ENCODE results near the gene IBA57.

The IBA57 gene

GRCh38 chr1:228139931-228140723 is 25.5 kb upstream of the IBA57 start, which contains the start of gene GUK1:
Gene GUK1 (plus strand): TSS chr1:228140279. CDS start chr1:228140303, 24 bp downstream.
- peak; percentile 98 to 100 for DNase-seq (ENCODE audit: low read depth in 1 of 2, low spot score in 1 of 2)
- no peak for TF ChIP-seq JUND (IDR thresholded peaks at IDR 0.05; ENCODE audit: low read depth)
- in situ Hi-C loops (cut with HindIII; ENCODE audit: low pct_unique_long_range_greater_than_20kb, low sequenced_read_pairs), result no loop called here

- no peak for DNase-seq (ENCODE audit: low read depth in 1 of 2, low spot score in 1 of 2)
- in situ Hi-C loops (cut with HindIII; ENCODE audit: low pct_unique_long_range_greater_than_20kb, low sequenced_read_pairs), result no loop called here
- TF ChIP-seq JUND (IDR thresholded peaks at IDR 0.05; ENCODE audit: low read depth), result no peak
Measured at GRCh38 chr1:228140724-228141225, 24.8 kb upstream of the IBA57 start.

GRCh38 chr1:228141226-228142044 is 24.2 kb upstream of the IBA57 start:
- in situ Hi-C loops (cut with HindIII; ENCODE audit: low pct_unique_long_range_greater_than_20kb, low sequenced_read_pairs), result no loop called here
- DNase-seq (ENCODE audit: low read depth in 1 of 2, low spot score in 1 of 2), result peak in 1 of 2 experiments; percentile 46
- no peak for TF ChIP-seq JUND (IDR thresholded peaks at IDR 0.05; ENCODE audit: low read depth)

GRCh38 chr1:228142155-228142691 is 23.4 kb upstream of the IBA57 start:
- DNase-seq (ENCODE audit: low read depth in 1 of 2, low spot score in 1 of 2), result no peak
- in situ Hi-C loops (cut with HindIII; ENCODE audit: low pct_unique_long_range_greater_than_20kb, low sequenced_read_pairs), result no loop called here
- no peak for TF ChIP-seq JUND (IDR thresholded peaks at IDR 0.05; ENCODE audit: low read depth)

GRCh38 chr1:228142701-228143136 is 22.9 kb upstream of the IBA57 start:
- no peak for DNase-seq (ENCODE audit: low read depth in 1 of 2, low spot score in 1 of 2)
- in situ Hi-C loops (cut with HindIII; ENCODE audit: low pct_unique_long_range_greater_than_20kb, low sequenced_read_pairs), result no loop called here
- TF ChIP-seq JUND (IDR thresholded peaks at IDR 0.05; ENCODE audit: low read depth), result no peak

- no peak for TF ChIP-seq JUND (IDR thresholded peaks at IDR 0.05; ENCODE audit: low read depth)
- in situ Hi-C loops (cut with HindIII; ENCODE audit: low pct_unique_long_range_greater_than_20kb, low sequenced_read_pairs), result no loop called here
- no peak for DNase-seq (ENCODE audit: low read depth in 1 of 2, low spot score in 1 of 2)
Measured at GRCh38 chr1:228143480-228144192, 22.0 kb upstream of the IBA57 start.

- TF ChIP-seq JUND (IDR thresholded peaks at IDR 0.05; ENCODE audit: low read depth), result no peak
- peak in 1 of 2 experiments; percentile 32 for DNase-seq (ENCODE audit: low read depth in 1 of 2, low spot score in 1 of 2)
- in situ Hi-C loops (cut with HindIII; ENCODE audit: low pct_unique_long_range_greater_than_20kb, low sequenced_read_pairs), result no loop called here
Measured at GRCh38 chr1:228144193-228144992, 21.2 kb upstream of the IBA57 start.

GRCh38 chr1:228144993-228145343 is 20.6 kb upstream of the IBA57 start:
- in situ Hi-C loops (cut with HindIII; ENCODE audit: low pct_unique_long_range_greater_than_20kb, low sequenced_read_pairs), result no loop called here
- no peak for TF ChIP-seq JUND (IDR thresholded peaks at IDR 0.05; ENCODE audit: low read depth)
- no peak for DNase-seq (ENCODE audit: low read depth in 1 of 2, low spot score in 1 of 2)

GRCh38 chr1:228145463-228146416 is 19.9 kb upstream of the IBA57 start:
- no peak for TF ChIP-seq JUND (IDR thresholded peaks at IDR 0.05; ENCODE audit: low read depth)
- DNase-seq (ENCODE audit: low read depth in 1 of 2, low spot score in 1 of 2), result no peak
- in situ Hi-C loops (cut with HindIII; ENCODE audit: low pct_unique_long_range_greater_than_20kb, low sequenced_read_pairs), result no loop called here

- in situ Hi-C loops (cut with HindIII; ENCODE audit: low pct_unique_long_range_greater_than_20kb, low sequenced_read_pairs), result no loop called here
- TF ChIP-seq JUND (IDR thresholded peaks at IDR 0.05; ENCODE audit: low read depth), result no peak
- no peak for DNase-seq (ENCODE audit: low read depth in 1 of 2, low spot score in 1 of 2)
Measured at GRCh38 chr1:228146417-228147150, 19.0 kb upstream of the IBA57 start.
